Loucy (cell line): Measurements from ENCODE around the gene AUH.

Source experiments
- H2AFZ ChIP-seq: fragments of 200-600 bp; sonication (generic); 2 replicates; pipeline ENCODE4 v1.6.0; 2016; ENCODE audit warnings: antibody characterized with exemption, mild to moderate bottlenecking, low read length, moderate library complexity
- H3F3A ChIP-seq: fragments of 200-600 bp; 2 replicates; pipeline ENCODE4 v1.6.0; 2016; ENCODE audit warnings: antibody characterized with exemption, low read depth, mild to moderate bottlenecking
- H3K27me3 ChIP-seq: fragments of 200-600 bp; sonication (generic); 2 replicates; pipeline ENCODE4 v1.6.1; 2014; ENCODE audit warnings: low read length, mild to moderate bottlenecking; ENCODE audit not compliant: insufficient read depth, poor library complexity, severe bottlenecking
- H3K36me3 ChIP-seq: fragments of 200-600 bp; sonication (generic); 2 replicates; pipeline ENCODE4 v1.6.1; 2016; ENCODE audit warnings: low read length; ENCODE audit not compliant: insufficient read depth
- H3K4me1 ChIP-seq: fragments of 200-600 bp; sonication (generic); 2 replicates; pipeline ENCODE4 v1.5.1; 2014; ENCODE audit warnings: low read length, mild to moderate bottlenecking; ENCODE audit not compliant: insufficient read depth, poor library complexity, severe bottlenecking
- H3K4me2 ChIP-seq: fragments of 200-600 bp; sonication (generic); 2 replicates; pipeline ENCODE4 v1.6.0; 2014; ENCODE audit warnings: antibody characterized with exemption, low read length, low read depth, mild to moderate bottlenecking; ENCODE audit not compliant: poor library complexity, severe bottlenecking
- H3K4me3 ChIP-seq: fragments of 200-600 bp; sonication (generic); 2 replicates; pipeline ENCODE4 v1.5.1; 2014; ENCODE audit warnings: low read length, mild to moderate bottlenecking, mixed read lengths; ENCODE audit not compliant: poor library complexity, severe bottlenecking
- H3K79me2 ChIP-seq: fragments of 200-600 bp; sonication (generic); 2 replicates; pipeline ENCODE4 v1.6.1; 2014; ENCODE audit warnings: low read length; ENCODE audit not compliant: insufficient read depth
- H3K9ac ChIP-seq: fragments of 200-600 bp; sonication (generic); 2 replicates; pipeline ENCODE4 v1.6.0; 2014; ENCODE audit warnings: mild to moderate bottlenecking, low read depth, low read length, moderate library complexity; ENCODE audit not compliant: poor library complexity, severe bottlenecking
- H3K9me2 ChIP-seq: fragments of 200-600 bp; sonication (generic); replicated peaks from 2 replicates; pipeline ENCODE4 v1.6.1; 2016; ENCODE audit warnings: low read depth, low read length, mixed read lengths
- H3K9me3 ChIP-seq: fragments of 200-600 bp; sonication (generic); 2 replicates; pipeline ENCODE4 v1.6.1; 2014; ENCODE audit warnings: mild to moderate bottlenecking, antibody characterized with exemption, low read length, low read depth; ENCODE audit not compliant: insufficient read depth
- H4K20me1 ChIP-seq: fragments of 200-600 bp; sonication (generic); 2 replicates; pipeline ENCODE4 v1.6.0; 2014; ENCODE audit warnings: antibody characterized with exemption, low read length, mild to moderate bottlenecking; ENCODE audit not compliant: insufficient read depth, poor library complexity, severe bottlenecking
- CTCF ChIP-seq: fragments of 200-600 bp; sonication (generic); conservative IDR thresholded peaks from 2 replicates; pipeline ENCODE4 v1.5.1; 2014; ENCODE audit warnings: mild to moderate bottlenecking, antibody characterized with exemption, low read length
- EZH2phosphoT487 ChIP-seq: fragments of 200-600 bp; IDR thresholded peaks from 2 replicates; pipeline ENCODE4 v1.6.1; 2018; ENCODE audit warnings: antibody characterized with exemption, mild to moderate bottlenecking, moderate library complexity, borderline replicate concordance

AUH gene

GRCh38 chr9:91222457-91222856 lies 139.3 kb downstream of the AUH start:
- Histone ChIP-seq H3K27me3 (no peaks in the 10 kb centered on the region), H3K9ac (no peak overlapping the region), H2AFZ (no peak overlapping the region), H4K20me1 (no peaks in the 10 kb centered on the region), H3K9me3 (no peaks in the 10 kb centered on the region), H3K4me3 (no peak overlapping the region), H3K4me1 (no peaks in the 10 kb centered on the region), H3K9me2 (no peaks in the 10 kb centered on the region), H3K4me2 (no peak overlapping the region), H3K79me2 (no peaks in the 10 kb centered on the region), H3F3A (no peaks in the 10 kb centered on the region), H3K36me3 (peaks cover 19% of the 10 kb centered on the region; the same call in 1 of the 2 replicates)
- no peak for TF ChIP-seq CTCF
- TF ChIP-seq EZH2phosphoT487 = no peak

GRCh38 chr9:91221332-91221731 lies 140.4 kb downstream of the AUH start:
- H3K9ac ChIP-seq = no peak overlapping the region
- H3K9me2 ChIP-seq = no peaks in the 10 kb centered on the region
- H2AFZ ChIP-seq = no peak overlapping the region
- H3K4me3 ChIP-seq = no peak overlapping the region
- no peaks in the 10 kb centered on the region for H3K27me3 ChIP-seq
- H3F3A ChIP-seq = no peaks in the 10 kb centered on the region
- H3K9me3 ChIP-seq = no peaks in the 10 kb centered on the region
- H4K20me1 ChIP-seq = no peaks in the 10 kb centered on the region
- no peak for TF ChIP-seq EZH2phosphoT487
- no peak for TF ChIP-seq CTCF
- no peaks in the 10 kb centered on the region for H3K79me2 ChIP-seq
- H3K36me3 ChIP-seq = peaks cover 19% of the 10 kb centered on the region; the same call in 1 of the 2 replicates
- no peaks in the 10 kb centered on the region for H3K4me1 ChIP-seq
- H3K4me2 ChIP-seq = no peak overlapping the region

- TF ChIP-seq CTCF = no peak
- TF ChIP-seq EZH2phosphoT487 = no peak
- Histone ChIP-seq H3F3A (no peaks in the 10 kb centered on the region), H4K20me1 (no peaks in the 10 kb centered on the region)
Measured at GRCh38 chr9:91220491-91221135, 141.1 kb downstream of the AUH start.

More at GRCh38 chr9:91220491-91221135, 141.1 kb downstream of the AUH start:
- no peaks in the 10 kb centered on the region for H3K9me2 ChIP-seq
- H3K4me1 ChIP-seq = no peaks in the 10 kb centered on the region
- no peaks in the 10 kb centered on the region for H3K79me2 ChIP-seq
- no peaks in the 10 kb centered on the region for H3K27me3 ChIP-seq
- H3K9ac ChIP-seq = no peak overlapping the region
- H3K4me2 ChIP-seq = no peak overlapping the region
- peaks cover 19% of the 10 kb centered on the region; the same call in 1 of the 2 replicates for H3K36me3 ChIP-seq
- H3K4me3 ChIP-seq = no peak overlapping the region
- H3K9me3 ChIP-seq = no peaks in the 10 kb centered on the region
- no peak overlapping the region for H2AFZ ChIP-seq
